GM19463 (cell line): ENCODE results near the gene BCAM.
"Not testable (repeated sequence)": the region's sequence is repeated elsewhere in the genome, so short reads cannot be mapped to it uniquely, and the experiment has no call there.

ENCODE experiments used
- ATAC-seq: cut with Tn5 transposase; IDR thresholded peaks from one replicate; pipeline ENCODE4 v1.9.1; 2021; ENCODE audit warnings: mild to moderate bottlenecking, moderate library complexity; ENCODE audit not compliant: unreplicated experiment

BCAM gene

GRCh38 chr19:44848036-44848811 is 39.3 kb downstream of the BCAM start:
- ATAC-seq: no peak

GRCh38 chr19:44848812-44849447 is 40.0 kb downstream of the BCAM start:
- ATAC-seq: no peak

GRCh38 chr19:44850641-44851109 is 41.8 kb downstream of the BCAM start:
- ATAC-seq: no peak

GRCh38 chr19:44851427-44851826 is 42.5 kb downstream of the BCAM start:
- no peak for ATAC-seq

- no peak for ATAC-seq
Measured at GRCh38 chr19:44855606-44856005, 46.7 kb downstream of the BCAM start.

GRCh38 chr19:44856421-44857083 is 47.6 kb downstream of the BCAM start:
- no peak for ATAC-seq

GRCh38 chr19:44857837-44858236 is 48.9 kb downstream of the BCAM start:
- ATAC-seq: no peak

GRCh38 chr19:44861576-44861975 is 52.7 kb downstream of the BCAM start:
- not testable (repeated sequence) for ATAC-seq

- no peak for ATAC-seq
Measured at GRCh38 chr19:44863990-44864389, 55.1 kb downstream of the BCAM start.

- no peak for ATAC-seq
Measured at GRCh38 chr19:44865196-44865767, 56.4 kb downstream of the BCAM start.

- no peak for ATAC-seq
Measured at GRCh38 chr19:44866664-44867063, 57.8 kb downstream of the BCAM start.

- no peak for ATAC-seq
Measured at GRCh38 chr19:44867578-44867977, 58.7 kb downstream of the BCAM start.

GRCh38 chr19:44869733-44870470 is 61.0 kb downstream of the BCAM start:
- ATAC-seq: no peak
